Stomach (tissue), 9 donors: ENCODE results near the gene SIPA1. TPM values are rescaled to one million over a fixed set of nuclear protein-coding genes. Genes with fewer than 3 reads are reported as not detected.

Experiments
- DNase-seq, 2 donors: peaks; one replicate each; pipeline versions ENCODE4 v3.0.0 to v3.0.0-alpha.2; 2013 to 2019
- H3K27ac ChIP-seq, 5 donors: fragments of 200-600 bp in 4 of 5; sonication (generic) in 4 of 5; one replicate each; pipeline ENCODE4 v1.5.1; 2013 to 2019; ENCODE audit warnings: mild to moderate bottlenecking in 1 of 5, moderate library complexity in 1 of 5
- H3K27me3 ChIP-seq, 3 donors: fragments of 200-600 bp; sonication (generic); one replicate each; pipeline ENCODE4 v1.5.1; 2017 to 2019; ENCODE audit warnings: mixed run types in 1 of 3
- H3K36me3 ChIP-seq, 4 donors: fragments of 200-600 bp; sonication (generic); 1 replicate in 3 of 4; 2 replicates in 1 of 4; pipeline ENCODE4 v1.5.1; 2016 to 2019
- H3K4me1 ChIP-seq, 4 donors: fragments of 200-600 bp; sonication (generic); one replicate each; pipeline ENCODE4 v1.5.1; 2016 to 2019
- H3K4me3 ChIP-seq, 4 donors: fragments of 200-600 bp; sonication (generic) in 3 of 4; one replicate each; pipeline ENCODE4 v1.5.1; 2016 to 2019; ENCODE audit warnings: mild to moderate bottlenecking in 1 of 4
- H3K9me3 ChIP-seq, 4 donors: fragments of 200-600 bp; sonication (generic); one replicate each; pipeline ENCODE4 v1.5.1; 2016 to 2019
- EP300 ChIP-seq: sonication (generic); formaldehyde crosslinking; IDR thresholded peaks from one replicate; pipeline ENCODE4 v1.6.1; 2017; ENCODE audit warnings: antibody characterized with exemption
- POLR2A ChIP-seq, 4 donors: fragments of 450-650 bp; IDR thresholded peaks; one replicate each; pipeline ENCODE4 v1.6.1; 2016; ENCODE audit warnings: antibody characterized with exemption in 4 of 4, control low read depth in 2 of 4, mild to moderate bottlenecking in 1 of 4, moderate library complexity in 1 of 4
- POLR2AphosphoS5 ChIP-seq, 3 donors: sonication (generic); formaldehyde crosslinking; IDR thresholded peaks; one replicate each; pipeline ENCODE4 v1.6.1; 2016; ENCODE audit warnings: antibody characterized with exemption in 3 of 3
- WGBS, 5 donors: extraction: QIAGEN DNeasy Blood & Tissue Kit in 3 of 5; methylation state at CpG; one replicate each; pipeline versions ENCODE4 v1.1.5 to v1.1.7; 2013 to 2018; 5-methylcytosine and 5-hydroxymethylcytosine counted together
- intact Hi-C: fragments of 100-400 bp; cut with DNase I; formaldehyde crosslinking; loops from one replicate; pipeline ENCODE4 v1.15.1; 2023; ENCODE audit warnings: low total_unique reads
- polyA plus RNA-seq, 3 donors: library from polyadenylated mRNA; stranded (reverse); fragments of 200-250 nt; gene quantifications; one replicate each; pipeline ENCODE4 v1.2.3, GENCODE V29; 2013
- total RNA-seq, 5 donors: library from RNA; depleted of rRNA; stranded (reverse); fragments of >200 nt; gene quantifications; one replicate each; pipeline versions ENCODE4 v1.1.0 to v1.2.3, GENCODE V29; 2014 to 2016
- TF ChIP-seq, protein P1 (sequence below), 7 experiments: fragments of 450-650 bp in 4 of 7; fragments of 200-600 bp in 3 of 7; sonication (generic) in 3 of 7; IDR thresholded peaks; one replicate each; pipeline ENCODE4 v1.5.1; 2016 to 2019; ENCODE audit warnings: antibody characterized with exemption in 7 of 7, control low read depth in 2 of 7, mild to moderate bottlenecking in 1 of 7
- donor health status: healthy with polysubstance abuse.
- donor health status: Bipolar disorder and iron deficiency.
- donor health status: healthy.

Gene SIPA1
- total and polyA plus RNA-seq, 8 donors: 13.2 to 80.4 (median 42.4) TPM

DNA sequence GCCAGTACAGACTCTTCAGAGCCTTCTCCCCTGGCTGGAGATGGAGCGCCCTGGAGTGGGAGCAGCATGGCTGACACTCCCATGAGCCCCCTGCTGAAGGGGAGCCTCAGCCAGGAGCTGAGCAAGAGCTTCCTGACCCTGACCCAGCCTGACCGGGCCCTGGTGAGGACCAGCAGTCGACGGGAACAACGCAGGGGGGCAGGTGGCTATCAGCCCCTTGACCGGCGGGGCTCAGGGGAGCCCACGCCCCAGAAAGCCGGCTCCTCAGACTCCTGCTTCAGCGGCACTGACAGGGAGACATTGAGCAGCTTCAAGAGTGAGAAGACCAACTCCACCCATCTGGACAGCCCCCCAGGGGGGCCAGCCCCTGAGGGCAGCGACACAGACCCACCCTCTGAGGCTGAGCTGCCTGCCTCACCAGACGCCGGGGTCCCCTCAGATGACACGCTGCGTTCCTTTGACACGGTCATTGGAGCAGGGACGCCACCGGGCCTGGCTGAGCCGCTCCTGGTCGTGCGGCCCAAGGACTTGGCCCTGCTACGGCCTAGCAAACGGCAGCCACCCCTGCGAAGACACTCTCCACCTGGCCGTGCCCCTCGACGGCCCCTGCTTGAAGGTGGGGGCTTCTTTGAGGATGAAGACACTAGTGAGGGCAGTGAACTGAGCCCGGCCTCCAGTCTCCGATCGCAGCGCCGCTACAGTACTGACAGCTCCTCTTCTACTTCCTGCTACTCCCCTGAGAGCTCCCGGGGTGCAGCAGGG is 19.7 kb upstream of the SIPA1 start:
- intact Hi-C loops: no loop called here
- WGBS, 5 donors: 92 to 96% (median 95%) methylated on average over 5 to 33 of the region's 33 CpGs

DNA sequence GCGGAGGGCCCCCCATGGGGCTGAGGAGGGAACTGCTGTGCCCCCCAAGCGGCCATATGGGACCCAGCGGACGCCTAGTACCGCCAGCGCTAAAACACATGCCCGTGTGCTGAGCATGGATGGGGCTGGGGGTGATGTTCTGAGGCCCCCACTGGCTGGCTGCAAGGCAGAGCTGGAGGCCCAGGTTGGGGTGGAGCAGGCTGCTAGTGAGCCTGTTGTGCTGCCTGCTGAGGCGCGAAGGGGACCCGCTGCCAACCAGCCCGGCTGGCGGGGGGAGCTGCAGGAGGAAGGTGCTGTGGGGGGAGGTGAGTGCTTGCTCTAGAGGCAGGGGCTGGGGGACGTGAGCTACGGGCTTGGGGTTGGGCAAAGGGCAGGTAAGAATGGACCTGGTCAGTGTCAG is 19.1 kb upstream of the SIPA1 start:
- TF ChIP-seq, protein P1, sequence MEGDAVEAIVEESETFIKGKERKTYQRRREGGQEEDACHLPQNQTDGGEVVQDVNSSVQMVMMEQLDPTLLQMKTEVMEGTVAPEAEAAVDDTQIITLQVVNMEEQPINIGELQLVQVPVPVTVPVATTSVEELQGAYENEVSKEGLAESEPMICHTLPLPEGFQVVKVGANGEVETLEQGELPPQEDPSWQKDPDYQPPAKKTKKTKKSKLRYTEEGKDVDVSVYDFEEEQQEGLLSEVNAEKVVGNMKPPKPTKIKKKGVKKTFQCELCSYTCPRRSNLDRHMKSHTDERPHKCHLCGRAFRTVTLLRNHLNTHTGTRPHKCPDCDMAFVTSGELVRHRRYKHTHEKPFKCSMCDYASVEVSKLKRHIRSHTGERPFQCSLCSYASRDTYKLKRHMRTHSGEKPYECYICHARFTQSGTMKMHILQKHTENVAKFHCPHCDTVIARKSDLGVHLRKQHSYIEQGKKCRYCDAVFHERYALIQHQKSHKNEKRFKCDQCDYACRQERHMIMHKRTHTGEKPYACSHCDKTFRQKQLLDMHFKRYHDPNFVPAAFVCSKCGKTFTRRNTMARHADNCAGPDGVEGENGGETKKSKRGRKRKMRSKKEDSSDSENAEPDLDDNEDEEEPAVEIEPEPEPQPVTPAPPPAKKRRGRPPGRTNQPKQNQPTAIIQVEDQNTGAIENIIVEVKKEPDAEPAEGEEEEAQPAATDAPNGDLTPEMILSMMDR (IDR thresholded peaks at IDR 0.05): no peak
- no peak for TF ChIP-seq POLR2AphosphoS5 (IDR thresholded peaks at IDR 0.05)
- TF ChIP-seq EP300: no peak
- no peak for TF ChIP-seq POLR2A (IDR thresholded peaks at IDR 0.05)
- Histone ChIP-seq H3K9me3 (no peaks in the 10 kb centered on the region), H3K27me3 (no peaks in the 10 kb centered on the region), H3K36me3 (peaks cover 41 to 70% (median 68%) of the 10 kb centered on the region in 4 donors), H3K4me1 (peaks cover 15 to 34% (median 20%) of the 10 kb centered on the region in 4 donors), H3K4me3 (no peak overlapping the region), H3K27ac (no peak overlapping the region)
- 89 to 96% (median 93%) methylated on average over 8 to 14 of the region's 14 CpGs for WGBS, 5 donors
- intact Hi-C loops: no loop called here
- no peak for DNase-seq

More for the DNA sequence above, 19.7 kb upstream of the SIPA1 start:
- Histone ChIP-seq H3K4me1 (peaks cover 19 to 39% (median 25%) of the 10 kb centered on the region in 4 donors), H3K9me3 (no peaks in the 10 kb centered on the region), H3K27me3 (no peaks in the 10 kb centered on the region), H3K4me3 (no peak overlapping the region), H3K27ac (no peak overlapping the region), H3K36me3 (peaks cover 40 to 65% (median 62%) of the 10 kb centered on the region in 4 donors)
- TF ChIP-seq POLR2A (IDR thresholded peaks at IDR 0.05) (no peak), POLR2AphosphoS5 (IDR thresholded peaks at IDR 0.05) (no peak), EP300 (no peak)
- TF ChIP-seq, protein P1 (IDR thresholded peaks at IDR 0.05): no peak
- no peak for DNase-seq

DNA sequence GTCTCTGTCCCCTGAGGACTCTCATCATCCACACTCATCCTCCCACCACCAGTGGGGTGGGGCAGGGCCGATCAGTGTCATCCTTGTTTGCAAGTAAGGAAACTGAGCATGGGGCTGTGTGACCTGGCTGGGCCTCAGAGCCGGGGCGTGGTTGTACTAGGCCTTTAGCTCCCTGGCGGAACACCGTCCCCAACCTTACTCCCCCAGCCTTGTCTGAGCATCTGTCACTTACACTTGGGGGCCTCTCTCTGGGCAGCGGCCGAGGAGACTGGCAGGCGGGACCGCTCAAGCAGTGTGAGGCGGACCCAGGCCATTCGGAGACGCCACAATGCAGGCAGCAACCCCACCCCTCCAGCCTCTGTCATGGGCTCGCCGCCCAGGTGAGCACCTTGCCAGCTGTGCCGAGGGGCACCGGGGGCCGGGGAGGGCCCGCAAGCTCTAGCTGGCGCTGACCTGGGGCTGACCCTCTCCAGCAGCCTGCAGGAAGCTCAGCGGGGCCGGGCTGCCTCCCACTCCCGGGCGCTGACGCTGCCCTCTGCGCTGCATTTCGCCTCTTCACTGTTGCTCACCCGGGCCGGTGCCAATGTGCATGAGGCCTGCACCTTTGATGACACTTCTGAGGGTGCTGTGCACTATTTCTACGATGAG is 18.5 kb upstream of the SIPA1 start:
- DNase-seq: no peak
- Histone ChIP-seq H3K4me3 (no peak overlapping the region), H3K4me1 (peaks cover 15 to 33% (median 20%) of the 10 kb centered on the region in 4 donors), H3K27ac (no peak overlapping the region), H3K36me3 (peaks cover 47 to 77% (median 74%) of the 10 kb centered on the region in 4 donors), H3K9me3 (no peaks in the 10 kb centered on the region), H3K27me3 (no peaks in the 10 kb centered on the region)
- WGBS, 5 donors: 92 to 95% (median 94%) methylated on average over 12 to 29 of the region's 29 CpGs
- TF ChIP-seq POLR2AphosphoS5 (IDR thresholded peaks at IDR 0.05): no peak
- TF ChIP-seq POLR2A (IDR thresholded peaks at IDR 0.05): no peak
- TF ChIP-seq, protein P1 (IDR thresholded peaks at IDR 0.05): no peak
- no peak for TF ChIP-seq EP300
- intact Hi-C loops: no loop called here

DNA sequence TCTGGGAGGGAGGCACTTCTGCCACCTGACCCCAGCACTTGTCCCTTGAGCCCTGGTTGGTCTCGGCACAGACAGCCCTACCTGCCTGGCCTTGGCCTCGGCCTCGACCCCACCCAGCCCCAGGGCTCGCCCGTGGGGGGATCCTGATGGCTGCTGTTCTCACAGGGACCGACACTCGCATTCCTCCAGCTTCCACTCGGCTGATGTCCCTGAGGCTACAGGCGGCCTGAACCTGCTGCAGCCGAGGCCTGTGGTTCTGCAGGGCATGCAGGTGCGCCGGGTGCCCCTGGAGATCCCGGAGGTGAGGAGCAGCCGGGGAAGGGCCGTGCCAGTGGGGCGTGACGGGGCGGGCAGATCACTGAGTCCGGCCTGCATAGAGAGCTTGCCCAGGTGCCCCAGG is 17.2 kb upstream of the SIPA1 start:
- 91 to 93% (median 92%) methylated on average over 15 to 19 of the region's 19 CpGs for WGBS, 5 donors
- H3K27me3 ChIP-seq: no peaks in the 10 kb centered on the region
- DNase-seq: no peak
- intact Hi-C loops: loop anchor here (10.0 kb wide), 1 partner anchor 84 kb away; no protein-coding TSS in a partner anchor
- no peaks in the 10 kb centered on the region for H3K9me3 ChIP-seq
- no peak overlapping the region for H3K27ac ChIP-seq
- peaks cover 59 to 89% (median 87%) of the 10 kb centered on the region in 4 donors for H3K36me3 ChIP-seq
- peaks cover 15 to 34% (median 21%) of the 10 kb centered on the region in 4 donors for H3K4me1 ChIP-seq
- no peak overlapping the region for H3K4me3 ChIP-seq
- TF ChIP-seq POLR2AphosphoS5 (IDR thresholded peaks at IDR 0.05) (no peak), POLR2A (IDR thresholded peaks at IDR 0.05) (no peak), EP300 (no peak)
- TF ChIP-seq, protein P1 (IDR thresholded peaks at IDR 0.05): no peak
